Gastroesophageal sphincter (tissue), 3 donors: ENCODE results near the gene CAPRIN2.

Experiments used
- CTCF ChIP-seq, 4 experiments: fragments of 200-600 bp in 2 of 4; fragments of 450-650 bp in 2 of 4; sonication (generic) in 1 of 4; IDR thresholded peaks; one replicate each; pipeline ENCODE4 v1.5.1; 2017 to 2019; ENCODE audit warnings: antibody characterized with exemption in 4 of 4, mild to moderate bottlenecking in 2 of 4, moderate library complexity in 2 of 4
- EP300 ChIP-seq: sonication (generic); formaldehyde crosslinking; IDR thresholded peaks from one replicate; pipeline ENCODE4 v1.6.1; 2017; ENCODE audit warnings: antibody characterized with exemption, mild to moderate bottlenecking
- POLR2AphosphoS5 ChIP-seq: sonication (generic); formaldehyde crosslinking; IDR thresholded peaks from one replicate; pipeline ENCODE4 v1.6.1; 2017; ENCODE audit warnings: antibody characterized with exemption

GRCh38 chr12:30679241-30679640, 75.5 kb downstream of the CAPRIN2 start:
- no peak for TF ChIP-seq CTCF (IDR thresholded peaks at IDR 0.05)
- TF ChIP-seq EP300 = no peak
- no peak for TF ChIP-seq POLR2AphosphoS5
